DND-41 (cell line): ENCODE measurements around the gene C11orf52.

Source experiments
- EZH2 ChIP-seq: IDR thresholded peaks from 3 replicates; pipeline ENCODE4 v1.6.1; 2012; ENCODE audit warnings: borderline replicate concordance, low read depth, mild to moderate bottlenecking, moderate library complexity, low read length, inconsistent platforms; ENCODE audit not compliant: severe bottlenecking
- TF ChIP-seq, protein P1 (sequence below): IDR thresholded peaks from 2 replicates; pipeline ENCODE4 v1.5.1; 2012; ENCODE audit warnings: borderline replicate concordance, low read length, moderate library complexity, mild to moderate bottlenecking; ENCODE audit not compliant: poor library complexity, severe bottlenecking; ENCODE audit errors: extremely low read depth

DNA sequence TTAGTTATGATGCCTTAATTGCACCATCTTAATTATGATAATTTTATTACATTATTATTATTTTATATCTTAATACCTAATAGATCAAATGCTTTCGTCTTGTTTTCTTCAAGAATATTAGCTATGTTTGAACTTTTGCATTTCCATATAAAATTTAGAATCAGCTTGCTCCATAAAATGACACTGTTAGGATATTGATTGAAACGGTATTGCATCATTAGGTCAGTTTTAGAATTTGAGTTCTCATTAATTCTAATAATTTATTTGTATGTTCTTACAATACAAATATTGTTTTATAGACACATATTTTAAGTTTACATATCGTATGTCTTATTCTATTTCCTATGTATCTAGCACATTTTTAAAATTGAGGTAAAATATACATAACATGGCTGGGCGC, 32.7 kb upstream of the C11orf52 start:
- TF ChIP-seq, protein P1, sequence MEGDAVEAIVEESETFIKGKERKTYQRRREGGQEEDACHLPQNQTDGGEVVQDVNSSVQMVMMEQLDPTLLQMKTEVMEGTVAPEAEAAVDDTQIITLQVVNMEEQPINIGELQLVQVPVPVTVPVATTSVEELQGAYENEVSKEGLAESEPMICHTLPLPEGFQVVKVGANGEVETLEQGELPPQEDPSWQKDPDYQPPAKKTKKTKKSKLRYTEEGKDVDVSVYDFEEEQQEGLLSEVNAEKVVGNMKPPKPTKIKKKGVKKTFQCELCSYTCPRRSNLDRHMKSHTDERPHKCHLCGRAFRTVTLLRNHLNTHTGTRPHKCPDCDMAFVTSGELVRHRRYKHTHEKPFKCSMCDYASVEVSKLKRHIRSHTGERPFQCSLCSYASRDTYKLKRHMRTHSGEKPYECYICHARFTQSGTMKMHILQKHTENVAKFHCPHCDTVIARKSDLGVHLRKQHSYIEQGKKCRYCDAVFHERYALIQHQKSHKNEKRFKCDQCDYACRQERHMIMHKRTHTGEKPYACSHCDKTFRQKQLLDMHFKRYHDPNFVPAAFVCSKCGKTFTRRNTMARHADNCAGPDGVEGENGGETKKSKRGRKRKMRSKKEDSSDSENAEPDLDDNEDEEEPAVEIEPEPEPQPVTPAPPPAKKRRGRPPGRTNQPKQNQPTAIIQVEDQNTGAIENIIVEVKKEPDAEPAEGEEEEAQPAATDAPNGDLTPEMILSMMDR, result no peak
- no peak for TF ChIP-seq EZH2
